ENCODE measurements around the gene ZNF423. TPM values are rescaled to one million over a fixed set of nuclear protein-coding genes. Genes with fewer than 3 reads are reported as not detected.

Gene ZNF423
- total RNA-seq, 1 experiment from 2014 or later = not detected

GRCh38 chr16:49440156-49441065 lies 415.5 kb downstream of the ZNF423 start:
- H3K27me3 ChIP-seq (ENCODE audit: low read length) = no peaks in the 10 kb centered on the region
- no peak for DNase-seq
- no peak overlapping the region for H3K9ac ChIP-seq (ENCODE audit: low read length)
- H3K4me1 ChIP-seq (ENCODE audit: low read length) = peaks cover 18% of the 10 kb centered on the region
- no peak overlapping the region for H2AFZ ChIP-seq (ENCODE audit: low read length)
- H3K79me2 ChIP-seq (ENCODE audit: low read length) = no peaks in the 10 kb centered on the region
- no peaks in the 10 kb centered on the region for H3K9me3 ChIP-seq (ENCODE audit: low read length)
- no peaks in the 10 kb centered on the region for H4K20me1 ChIP-seq (ENCODE audit: insufficient read depth, low read depth, low read length)
- no peak overlapping the region for H3K4me3 ChIP-seq (ENCODE audit: low read length)
- no peaks in the 10 kb centered on the region for H3K36me3 ChIP-seq (ENCODE audit: insufficient read depth, low read length)
- no peak overlapping the region for H3K27ac ChIP-seq (ENCODE audit: low read length)
- H3K4me2 ChIP-seq (ENCODE audit: low read depth, low read length, poor library complexity, severe bottlenecking) = no peak overlapping the region
- no peaks in the 10 kb centered on the region for H3K9me2 ChIP-seq (replicated peaks; ENCODE audit: insufficient read depth, low read length)

- H3K79me2 ChIP-seq (ENCODE audit: low read length) = no peaks in the 10 kb centered on the region
- peaks cover 18% of the 10 kb centered on the region for H3K4me1 ChIP-seq (ENCODE audit: low read length)
- H3K27ac ChIP-seq (ENCODE audit: low read length) = no peak overlapping the region
- no peak overlapping the region for H3K4me3 ChIP-seq (ENCODE audit: low read length)
- no peaks in the 10 kb centered on the region for H3K9me3 ChIP-seq (ENCODE audit: low read length)
- H3K9ac ChIP-seq (ENCODE audit: low read length) = no peak overlapping the region
- no peak for DNase-seq
- H3K36me3 ChIP-seq (ENCODE audit: insufficient read depth, low read length) = no peaks in the 10 kb centered on the region
- H3K27me3 ChIP-seq (ENCODE audit: low read length) = no peaks in the 10 kb centered on the region
- no peak overlapping the region for H3K4me2 ChIP-seq (ENCODE audit: low read depth, low read length, poor library complexity, severe bottlenecking)
- no peaks in the 10 kb centered on the region for H4K20me1 ChIP-seq (ENCODE audit: insufficient read depth, low read depth, low read length)
- H3K9me2 ChIP-seq (replicated peaks; ENCODE audit: insufficient read depth, low read length) = no peaks in the 10 kb centered on the region
- H2AFZ ChIP-seq (ENCODE audit: low read length) = no peak overlapping the region
These were observed 416.2 kb downstream of the ZNF423 start for GRCh38 chr16:49439676-49440075.

GRCh38 chr16:49439050-49439449 lies 416.9 kb downstream of the ZNF423 start:
- Histone ChIP-seq H3K36me3 (ENCODE audit: insufficient read depth, low read length) (no peaks in the 10 kb centered on the region), H3K9me2 (replicated peaks; ENCODE audit: insufficient read depth, low read length) (no peaks in the 10 kb centered on the region), H3K79me2 (ENCODE audit: low read length) (no peaks in the 10 kb centered on the region), H4K20me1 (ENCODE audit: insufficient read depth, low read depth, low read length) (no peaks in the 10 kb centered on the region), H3K4me1 (ENCODE audit: low read length) (peaks cover 18% of the 10 kb centered on the region), H3K9me3 (ENCODE audit: low read length) (no peaks in the 10 kb centered on the region), H3K4me3 (ENCODE audit: low read length) (no peak overlapping the region), H3K4me2 (ENCODE audit: low read depth, low read length, poor library complexity, severe bottlenecking) (no peak overlapping the region), H3K27ac (ENCODE audit: low read length) (no peak overlapping the region), H3K27me3 (ENCODE audit: low read length) (no peaks in the 10 kb centered on the region), H3K9ac (ENCODE audit: low read length) (no peak overlapping the region), H2AFZ (ENCODE audit: low read length) (no peak overlapping the region)
- DNase-seq = no peak

Small RNAs within 50 kb of the gene (small RNA-seq; reads per million reads assigned to genes)
- gene MRPS21P7 (not detected), gene MRPS21P8 (not detected)

Other genes starting within 250 kb of the ZNF423 start
- 11.8 and 27.1 TPM in 2 replicates for gene CNEP1R1, start 169.1 kb upstream of the ZNF423 start, total RNA-seq (2014; rRNA removed; shearing (Covaris generic); ENCODE audit: low replicate concordance)
- 22.1 and 24.4 TPM in 2 replicates for gene HEATR3, start 209.9 kb upstream of the ZNF423 start, total RNA-seq (2014; rRNA removed; shearing (Covaris generic); ENCODE audit: low replicate concordance)